Measurements from ENCODE around the gene APBA2.

Gene APBA2

DNA sequence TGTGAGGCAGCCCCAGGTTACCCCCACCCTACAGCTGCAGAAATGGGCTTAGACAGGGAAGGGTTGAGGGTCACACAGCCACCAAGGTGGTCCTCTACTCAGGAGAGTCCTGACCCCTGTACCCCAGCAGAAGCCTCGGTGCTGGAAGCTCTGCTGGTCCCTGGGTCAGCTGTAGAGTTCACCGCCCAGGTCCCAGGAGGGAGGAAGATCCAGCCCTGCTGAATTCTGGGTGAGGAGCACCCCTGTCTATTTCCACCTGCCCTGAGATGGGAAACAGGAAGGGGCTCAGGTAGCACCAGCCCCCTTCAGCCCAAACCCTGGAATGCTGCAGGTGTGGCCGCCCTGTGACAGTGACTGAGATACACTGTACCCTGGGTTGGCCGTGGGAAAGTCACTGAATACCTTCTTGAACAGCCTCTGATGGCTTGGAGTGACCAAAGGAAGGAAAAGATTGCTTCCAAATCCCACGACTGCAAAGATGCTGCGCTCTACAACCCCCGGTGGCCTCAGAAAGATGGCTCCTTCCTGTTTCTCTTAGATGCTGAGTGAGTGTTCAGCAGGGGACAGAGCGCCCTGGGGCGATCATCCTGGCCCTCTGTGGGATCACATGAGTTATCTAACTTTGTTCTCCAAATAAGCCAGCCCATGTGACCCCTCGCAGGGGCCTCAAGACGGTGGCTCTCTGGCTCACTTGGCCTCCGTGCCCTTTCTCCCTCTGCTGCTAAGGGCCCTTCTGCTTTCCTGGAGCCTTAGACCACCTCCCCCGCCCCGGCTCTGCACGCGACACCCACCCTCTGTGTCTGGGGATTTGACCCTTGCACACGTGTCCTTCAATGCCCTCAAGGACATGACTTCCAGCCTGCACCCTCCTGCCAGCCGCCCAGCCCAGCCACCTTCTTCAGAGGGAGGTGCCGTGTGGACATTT is 242.0 kb downstream of the APBA2 start:
- DNase-seq = no peak

DNA sequence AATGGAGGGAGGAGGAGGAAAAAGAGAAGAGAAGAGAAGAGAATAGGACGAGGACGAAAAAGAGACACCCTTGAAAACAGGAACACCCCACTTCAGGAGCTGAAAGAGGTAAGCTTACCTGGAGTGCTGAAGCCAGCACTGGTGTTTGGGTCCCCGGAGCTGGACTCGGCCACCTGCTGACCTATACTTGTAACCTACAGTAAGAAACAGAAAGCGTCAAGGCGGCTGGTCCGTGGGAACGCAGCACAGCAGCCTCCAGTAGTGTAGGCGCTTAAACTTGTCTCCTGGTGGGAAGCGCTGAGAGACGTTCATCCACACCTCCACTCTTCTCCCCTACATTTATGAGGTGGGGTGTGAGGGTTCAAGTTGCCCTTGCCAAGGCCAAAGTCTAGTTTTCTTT is 242.9 kb downstream of the APBA2 start:
- no peak for DNase-seq

DNA sequence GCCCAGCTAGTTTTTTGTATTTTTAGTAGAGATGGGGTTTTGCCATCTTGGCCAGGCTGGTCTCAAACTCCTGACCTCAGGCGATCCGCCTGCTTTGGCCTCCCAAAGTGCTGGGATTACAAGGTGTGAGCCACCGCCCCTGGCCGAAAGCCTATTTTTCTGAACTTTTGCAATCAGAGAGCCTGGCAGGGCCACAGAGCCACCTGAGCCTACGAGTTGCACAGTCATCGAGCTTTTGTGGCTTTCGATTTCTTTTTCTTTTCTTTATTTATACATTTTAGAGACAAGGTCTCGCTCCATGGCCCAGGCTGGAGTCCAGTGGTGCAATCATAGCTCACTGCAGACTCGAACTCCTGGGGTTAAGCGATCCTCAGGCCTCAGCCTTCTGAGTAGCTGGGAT is 243.4 kb downstream of the APBA2 start:
- no peak for DNase-seq

DNA sequence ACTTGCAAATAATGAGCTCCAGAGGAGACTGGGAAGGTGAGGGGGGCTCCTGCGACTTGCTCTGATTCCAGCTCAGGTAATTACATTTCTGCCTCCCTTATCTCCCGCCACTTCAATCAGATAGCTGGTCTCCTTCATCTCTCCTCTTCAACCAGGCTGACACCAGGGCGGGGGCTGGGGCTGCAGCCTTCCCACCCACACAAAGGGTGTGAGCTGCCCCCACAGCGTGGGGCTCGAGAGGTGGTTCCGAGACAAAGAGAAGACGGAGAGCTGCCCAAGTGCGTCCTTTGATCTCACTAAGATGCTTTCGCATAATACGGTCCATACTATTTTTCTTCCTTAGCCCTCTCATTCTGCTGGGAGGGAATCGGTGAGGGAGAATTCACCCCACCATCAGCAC is 244.2 kb downstream of the APBA2 start:
- no peak for DNase-seq

DNA sequence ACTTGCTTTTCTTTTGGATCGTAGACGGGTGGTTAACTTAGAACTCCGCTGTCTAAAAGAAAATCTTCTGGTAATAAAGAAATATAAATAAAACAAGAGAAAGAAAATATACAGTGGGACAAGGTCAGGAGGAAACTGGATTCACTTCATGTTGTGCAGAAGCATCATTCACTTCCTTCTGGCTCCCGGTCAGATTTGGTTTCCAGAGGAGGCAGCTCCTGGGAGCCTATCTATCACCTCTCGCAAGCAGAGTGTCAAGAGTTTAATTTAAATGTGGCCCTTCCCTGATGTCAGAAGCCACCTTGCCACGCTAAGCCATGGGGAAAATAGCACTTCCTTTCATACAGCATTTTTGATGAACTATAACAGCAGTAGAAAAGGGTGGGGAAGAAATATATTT is 244.7 kb downstream of the APBA2 start:
- no peak for DNase-seq

DNA sequence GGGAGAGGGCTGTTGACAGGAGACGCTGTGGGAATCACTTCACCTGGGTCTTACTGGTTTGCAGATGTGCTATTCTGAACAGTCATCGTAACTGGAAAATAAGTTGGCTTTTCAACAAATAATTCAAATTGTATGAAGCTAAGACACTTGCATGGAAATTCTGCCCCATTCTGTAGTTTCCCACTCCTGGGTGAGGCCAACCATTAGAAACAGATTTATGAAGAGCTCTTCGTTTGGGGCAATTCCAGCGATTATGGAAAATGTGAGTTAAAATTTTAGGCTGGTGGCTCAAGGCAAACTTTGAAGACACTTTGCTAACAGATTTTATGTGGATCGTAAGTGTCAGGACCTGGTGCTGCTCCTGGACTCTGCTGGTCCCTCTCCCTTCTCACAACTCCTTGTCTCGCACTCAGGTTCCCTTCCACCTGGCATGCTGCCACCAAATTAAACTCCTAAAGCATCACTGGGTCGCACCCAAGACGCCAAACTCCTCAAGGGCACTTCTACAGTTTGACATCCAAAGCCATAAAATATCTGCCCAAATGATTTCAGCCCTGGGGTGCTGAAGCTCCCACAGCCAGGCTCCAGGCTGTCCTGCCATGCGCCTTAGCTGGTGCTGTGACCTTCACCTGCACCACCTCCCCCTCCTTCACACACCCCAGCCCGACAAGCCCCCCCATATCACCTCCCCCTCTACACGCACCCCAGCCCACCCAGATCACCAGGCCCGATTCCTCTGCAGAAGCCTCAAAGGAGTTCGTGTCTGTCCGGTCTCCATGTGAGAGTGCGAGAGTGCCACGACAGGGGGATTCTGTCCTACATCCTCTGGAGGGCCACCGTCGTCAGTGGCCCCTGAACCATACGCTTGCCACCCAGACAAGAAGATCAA is 245.4 kb downstream of the APBA2 start:
- DNase-seq = no peak

DNA sequence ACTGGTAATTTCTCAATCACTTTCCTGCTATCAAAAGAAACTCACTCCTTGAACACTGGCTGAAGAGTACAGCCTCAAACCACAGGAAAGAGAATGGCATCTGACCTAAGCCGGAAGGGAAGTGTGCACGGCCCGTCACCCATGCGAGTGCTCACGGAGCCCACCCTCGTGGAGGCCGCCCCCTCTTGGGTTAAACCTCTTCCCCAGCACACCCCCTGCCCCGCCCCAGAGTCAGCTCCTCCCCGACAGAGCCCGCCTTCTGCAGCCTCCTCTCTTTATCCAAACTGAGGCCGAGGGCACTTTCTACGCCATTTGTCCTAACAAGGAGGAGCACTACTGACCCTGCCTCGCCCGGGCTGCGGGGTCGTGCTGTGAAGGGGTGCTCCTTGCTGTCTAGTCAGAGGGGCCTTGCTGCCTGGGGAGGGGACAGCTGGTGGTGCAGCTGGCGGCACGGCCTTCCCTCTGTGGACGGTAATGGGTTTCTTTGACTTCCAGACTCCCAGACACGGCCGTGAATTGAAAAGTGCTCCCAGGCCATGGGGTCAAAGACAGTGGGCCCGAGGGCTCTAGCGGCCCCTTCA is 246.2 kb downstream of the APBA2 start:
- DNase-seq = no peak

DNA sequence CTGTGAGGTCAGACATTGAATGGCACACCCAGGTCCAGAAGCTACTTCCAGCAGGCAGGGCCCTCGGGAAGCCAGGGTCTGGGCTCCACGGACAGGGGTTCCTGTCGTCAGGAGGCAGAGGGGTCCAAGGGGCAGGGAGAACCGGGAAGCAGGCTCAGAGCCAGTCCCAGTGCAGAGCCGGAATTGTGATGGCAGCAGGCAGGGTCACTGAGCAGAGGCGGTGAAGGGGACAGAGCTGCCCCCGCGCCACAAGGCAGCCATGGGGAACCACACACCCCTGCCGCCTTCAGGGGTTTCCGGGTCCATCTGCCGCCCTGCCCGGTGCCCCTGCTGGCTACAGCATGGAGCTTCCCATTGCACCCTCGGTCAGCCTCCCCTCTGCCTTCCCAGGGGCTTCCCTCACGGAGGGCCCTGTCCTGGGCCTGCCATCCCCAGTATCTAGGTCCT is 247.0 kb downstream of the APBA2 start:
- DNase-seq = no peak

DNA sequence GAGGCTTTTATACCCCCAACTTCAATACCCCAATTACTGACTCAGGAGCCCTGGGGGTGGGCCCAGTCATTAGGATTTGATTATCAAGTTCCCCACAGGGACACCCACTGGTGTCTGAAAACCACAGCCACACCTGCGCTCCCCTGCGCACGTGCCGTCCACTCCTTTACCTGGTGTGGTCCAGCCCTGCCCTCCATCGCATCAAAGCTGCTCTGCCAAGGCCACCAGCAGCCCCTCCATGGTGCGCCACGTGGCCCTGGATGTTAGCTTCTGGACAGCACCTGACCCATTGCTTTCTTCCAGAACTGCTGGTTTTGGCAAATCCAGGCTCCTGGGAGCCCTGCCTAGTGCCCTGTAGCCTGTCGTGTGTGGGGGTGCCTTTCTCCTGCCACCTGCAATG is 247.5 kb downstream of the APBA2 start:
- no peak for DNase-seq

DNA sequence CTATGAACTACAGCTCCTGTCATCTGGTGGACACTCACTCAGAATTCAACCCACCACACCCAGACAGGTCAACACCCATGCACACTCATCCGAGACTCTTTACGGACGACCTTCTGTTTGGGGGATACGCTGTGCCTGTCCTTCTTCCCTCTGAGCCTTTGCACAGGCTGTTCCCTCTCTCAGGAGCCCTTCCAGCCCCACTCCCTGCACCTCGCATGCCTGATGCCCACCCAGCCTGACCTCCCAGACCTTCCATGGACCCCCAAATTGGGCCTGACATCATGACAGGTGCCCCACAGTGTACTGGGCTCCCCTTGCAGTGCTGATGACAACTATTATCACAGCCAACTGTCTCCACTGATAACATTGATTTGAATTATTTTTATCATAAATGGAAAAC is 248.0 kb downstream of the APBA2 start:
- no peak for DNase-seq

DNA sequence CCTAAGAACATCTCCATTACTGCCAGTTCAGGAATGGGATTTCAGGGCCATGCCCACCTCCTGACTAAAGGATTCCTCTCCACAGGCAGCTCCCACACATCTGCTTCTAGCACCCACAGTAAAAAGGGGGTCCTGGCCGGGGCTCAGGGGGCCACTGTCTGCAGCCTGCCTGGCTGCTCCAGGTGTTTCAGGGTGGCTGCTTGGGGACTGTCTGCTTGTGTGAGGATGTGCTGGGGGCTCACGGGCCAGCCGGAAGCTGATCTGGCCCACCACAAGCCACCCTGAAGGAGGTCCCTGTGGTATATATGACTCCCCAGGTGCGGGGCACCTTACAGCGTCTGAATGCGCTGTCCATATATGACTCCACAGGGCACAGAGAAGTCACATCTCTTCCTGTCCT is 248.5 kb downstream of the APBA2 start:
- no peak for DNase-seq

DNA sequence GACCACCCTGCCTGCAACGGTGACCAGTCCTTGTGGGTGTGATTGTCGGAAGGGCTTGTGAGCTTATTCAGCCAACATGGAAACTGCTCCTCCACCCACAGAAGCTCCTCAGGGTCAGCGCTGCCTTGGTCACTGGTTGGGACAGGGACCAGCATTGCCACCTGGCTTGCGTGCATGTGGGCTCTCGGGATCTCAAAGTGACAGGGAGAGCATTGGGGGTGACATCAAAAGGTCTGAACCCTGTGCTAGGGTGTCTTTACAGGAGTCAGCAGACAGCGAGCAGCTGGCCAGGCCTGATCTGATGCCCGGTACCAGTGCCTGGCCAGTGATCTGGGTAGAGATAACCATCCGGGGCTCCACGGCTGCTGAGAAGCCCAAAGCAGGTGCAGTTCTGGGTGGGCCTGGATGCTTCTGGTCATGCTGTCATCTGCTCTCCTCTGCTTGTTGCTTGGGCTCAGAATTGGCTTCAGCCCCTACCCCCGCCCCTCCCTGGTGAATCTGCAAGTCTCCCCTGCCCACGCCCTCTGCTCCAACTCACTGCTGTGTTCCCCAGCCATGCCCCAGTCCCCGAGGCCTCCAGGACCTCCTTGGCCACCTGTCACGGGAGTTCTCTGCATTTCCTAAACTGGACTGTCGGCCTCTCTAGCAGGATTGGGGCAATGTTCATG is 249.0 kb downstream of the APBA2 start:
- no peak for DNase-seq

DNA sequence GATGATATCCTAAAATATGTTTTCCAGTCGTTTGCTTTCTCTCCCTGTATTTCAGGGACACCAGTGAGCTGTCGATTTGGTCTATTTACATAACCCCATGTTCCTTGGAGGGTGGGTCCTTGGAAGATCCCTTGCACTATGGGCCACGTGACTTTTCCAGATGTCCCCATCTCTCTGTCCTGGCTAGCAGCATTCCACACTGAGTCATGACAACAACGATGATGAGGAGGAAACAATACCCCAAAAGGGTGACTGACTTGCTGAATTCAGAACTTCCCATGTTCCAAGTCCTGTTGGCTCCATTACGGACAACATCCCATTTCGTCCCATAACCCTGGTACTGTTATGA is 249.5 kb downstream of the APBA2 start:
- DNase-seq = no peak

DNA sequence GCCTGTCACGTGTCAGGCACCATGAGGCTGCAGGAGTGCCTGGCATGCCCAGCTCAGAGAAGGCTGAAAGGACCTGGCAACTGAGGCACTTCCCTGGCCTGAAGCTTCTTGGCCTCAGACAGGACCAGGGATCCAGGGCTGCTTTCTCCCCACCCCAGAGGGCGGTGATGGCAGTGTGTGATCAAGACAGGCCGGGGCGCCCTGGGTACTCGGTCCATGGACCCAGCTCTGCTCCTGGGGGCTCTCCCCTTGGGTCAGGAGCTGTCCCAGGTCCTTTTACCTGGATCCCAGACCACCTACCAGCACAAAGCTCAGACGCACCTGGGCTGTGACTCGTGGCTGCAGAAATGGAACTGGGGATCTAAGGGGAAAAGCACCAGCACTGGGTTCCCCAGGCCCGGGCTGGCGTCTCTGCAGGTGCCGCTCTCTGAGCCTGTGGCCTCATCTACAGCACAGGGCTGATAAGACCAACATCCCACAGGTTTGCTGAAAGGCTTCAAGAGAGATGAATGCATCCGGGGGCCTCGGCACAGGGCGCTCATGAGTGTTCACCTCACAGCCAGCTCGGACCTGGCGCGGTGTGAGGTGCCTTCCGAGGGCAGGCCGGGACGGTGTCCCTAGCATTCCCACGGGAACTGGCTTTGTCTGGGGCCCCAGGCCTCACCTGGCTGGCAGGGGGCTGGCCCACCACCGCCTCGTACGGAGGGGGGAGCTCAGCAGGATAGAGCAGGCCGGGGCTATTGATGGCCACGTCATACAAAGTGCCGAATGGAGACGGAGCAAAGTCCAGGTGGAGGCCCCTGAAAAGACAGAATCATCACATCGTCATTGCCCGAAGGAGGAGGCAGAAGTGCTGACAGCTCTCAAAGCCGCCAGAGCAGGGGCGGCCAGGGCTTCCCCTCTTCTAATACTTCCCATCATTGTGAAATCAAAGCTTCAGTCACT is 250.2 kb downstream of the APBA2 start:
- DNase-seq = no peak

DNA sequence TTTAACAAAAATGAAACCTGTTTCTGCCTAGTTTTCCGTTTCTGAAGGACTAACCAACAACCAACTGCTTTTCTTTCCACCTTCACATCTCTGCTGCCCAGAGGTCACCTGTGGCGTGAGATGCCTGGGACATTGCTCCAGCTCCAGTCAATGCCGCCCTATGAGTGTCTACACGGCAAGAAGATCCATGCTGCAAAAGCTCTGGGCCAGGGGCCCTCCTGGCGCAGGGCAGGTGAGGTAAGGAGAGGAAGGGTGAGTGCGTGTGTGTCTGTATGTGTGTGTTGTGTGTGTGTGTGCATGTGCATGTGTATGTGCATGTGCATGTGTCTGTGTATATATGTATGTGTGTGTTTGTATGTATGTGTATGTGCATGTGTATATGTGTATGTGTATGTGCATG is 252.5 kb downstream of the APBA2 start:
- no peak for DNase-seq

DNA sequence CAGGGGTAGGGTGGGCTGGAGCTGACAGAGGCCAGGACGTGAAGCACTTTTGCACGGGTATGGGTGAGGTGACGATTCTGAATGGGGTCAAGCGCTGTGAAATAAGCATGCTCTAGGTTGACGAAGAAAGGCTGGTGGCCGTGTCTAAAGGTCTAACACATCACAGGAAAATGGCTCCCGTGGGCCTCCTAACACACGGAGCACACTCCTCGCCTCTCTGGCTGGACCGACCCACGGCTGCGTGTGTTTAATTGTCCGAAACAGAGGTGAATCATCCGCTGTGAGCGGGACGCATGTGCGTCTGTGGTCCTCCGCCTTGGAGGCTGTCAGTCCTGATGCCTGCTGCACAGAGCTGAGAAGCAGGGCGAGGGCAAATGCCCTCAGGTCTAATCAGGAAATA is 253.3 kb downstream of the APBA2 start:
- no peak for DNase-seq

DNA sequence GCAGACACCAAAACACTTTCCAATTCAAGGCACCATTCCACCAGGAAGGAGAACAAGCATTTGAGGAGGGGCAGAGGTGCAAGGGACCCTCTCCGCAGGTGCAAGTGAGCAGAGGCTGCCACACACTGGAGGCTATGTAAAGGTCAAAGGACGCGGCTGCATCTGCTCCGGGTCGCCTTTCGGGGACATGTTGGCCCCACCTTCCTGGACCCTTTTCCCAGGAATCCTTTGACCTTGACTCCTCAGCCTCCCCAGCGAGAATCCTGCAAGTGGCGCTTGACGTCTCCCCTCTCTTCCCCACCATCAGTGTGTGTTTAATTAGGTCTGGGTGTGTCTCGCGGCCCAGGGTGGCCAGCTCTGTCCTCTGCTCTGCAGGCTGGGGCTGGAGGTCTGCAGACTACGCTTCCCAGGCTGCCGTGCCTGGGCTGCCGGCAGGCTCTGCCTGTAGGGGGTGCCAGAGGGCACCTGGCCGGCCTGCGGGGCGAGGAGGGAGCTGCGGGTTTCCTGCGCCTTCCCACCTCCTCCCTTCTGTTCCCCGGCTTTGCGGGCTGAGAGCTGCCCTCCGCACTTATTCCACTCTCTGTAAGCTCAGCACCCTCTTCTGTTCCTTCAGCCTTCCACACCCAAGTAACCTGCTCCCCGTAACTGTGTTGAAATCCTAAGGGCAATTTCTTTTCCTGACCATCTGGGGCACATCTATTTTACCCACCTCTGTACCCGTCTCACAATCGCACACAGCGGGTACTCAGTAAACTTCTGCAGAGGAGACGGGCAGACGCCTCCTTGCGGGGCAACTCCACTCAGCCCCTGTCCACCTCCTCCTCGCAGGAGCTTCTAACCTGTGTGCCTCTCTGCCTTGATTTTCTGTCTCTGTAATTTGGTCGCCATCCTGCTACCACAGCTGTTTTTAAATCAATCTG is 254.0 kb downstream of the APBA2 start:
- DNase-seq = peak; percentile 38

DNA sequence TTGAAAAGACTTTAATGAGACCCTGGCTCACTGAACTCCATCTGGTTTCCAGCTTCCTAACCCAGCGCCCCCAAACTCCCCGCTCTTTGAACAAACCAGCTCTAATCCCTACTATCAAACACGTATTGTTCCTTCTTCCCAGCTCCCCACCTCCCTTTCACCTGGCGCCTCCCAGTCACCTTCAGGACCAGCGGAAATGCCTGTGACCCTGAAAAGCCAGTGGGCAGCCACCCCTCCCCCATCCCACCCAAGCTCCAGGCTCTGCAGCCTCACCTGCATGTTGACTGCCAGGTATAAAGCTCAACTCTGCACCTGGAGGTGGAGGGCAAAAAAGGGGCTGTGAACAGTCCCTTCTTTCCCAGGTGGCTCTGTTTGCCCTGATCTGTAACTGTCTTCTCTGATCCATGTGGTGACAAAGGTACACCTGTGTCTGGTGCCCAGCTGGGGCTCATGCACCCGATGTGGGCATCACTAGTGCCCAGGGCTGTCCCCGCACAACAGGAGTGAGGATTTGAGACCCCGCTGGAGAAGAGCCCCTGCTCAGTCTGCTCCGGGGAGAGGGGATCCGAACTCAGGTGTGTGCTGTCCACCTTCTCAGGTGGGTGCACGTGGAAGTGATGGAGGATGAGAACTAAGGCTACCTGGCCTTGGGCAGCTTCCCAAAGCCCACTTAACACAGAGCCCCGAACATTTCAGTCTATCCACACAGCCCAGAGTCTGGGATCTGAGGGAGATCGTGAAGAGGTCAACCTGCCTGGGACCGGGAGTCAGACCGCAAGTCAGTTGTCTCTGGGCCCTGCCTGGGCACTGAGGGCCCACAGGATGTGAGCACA is 254.9 kb downstream of the APBA2 start:
- no peak for DNase-seq

DNA sequence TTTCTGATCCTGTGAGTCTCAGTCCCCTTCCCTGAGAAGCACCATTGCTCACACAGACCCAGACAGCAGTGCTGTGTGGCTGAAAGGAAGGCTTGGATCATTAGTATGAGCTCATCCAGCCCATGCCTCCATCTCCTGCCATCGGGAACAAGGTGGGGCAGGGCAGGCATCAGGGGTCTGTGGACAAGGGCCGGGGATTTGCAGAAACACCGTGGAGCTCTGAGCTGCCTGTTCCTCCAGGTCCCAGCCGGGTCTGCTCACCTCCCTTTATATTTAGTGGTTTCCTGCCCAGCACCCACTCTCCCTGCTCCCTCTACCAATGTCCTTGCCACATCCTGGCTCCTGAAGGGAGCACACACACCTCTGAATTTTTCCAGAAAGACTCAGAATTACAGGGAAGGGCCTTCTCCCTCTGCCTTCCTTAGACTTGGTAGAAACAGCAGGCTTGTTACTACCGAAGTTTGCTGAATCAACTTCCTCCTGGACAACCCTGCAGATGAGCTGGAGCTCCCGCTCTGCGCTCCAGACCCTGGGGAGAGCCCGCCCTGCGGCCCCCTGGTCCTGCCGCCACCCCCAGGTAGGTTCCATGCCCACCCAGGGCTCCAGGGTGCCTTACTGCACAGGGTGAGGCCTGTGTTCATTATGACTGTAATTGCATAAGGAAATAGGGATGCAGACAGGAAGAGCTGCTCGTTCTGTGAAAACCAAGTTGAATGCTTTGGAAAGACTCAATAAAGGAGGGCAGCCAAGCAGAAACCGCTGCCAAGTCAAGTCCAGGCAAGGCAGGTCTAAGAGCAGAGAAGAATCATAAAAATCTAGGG is 255.7 kb downstream of the APBA2 start:
- no peak for DNase-seq
